ES-I3 (cell line): ENCODE results near the gene SHISA5.
"Not testable (repeated sequence)": the region's sequence is repeated elsewhere in the genome, so short reads cannot be mapped to it uniquely, and the experiment has no call there.

Experiments used
- H3K36me3 ChIP-seq: 2 replicates; pipeline ENCODE4 v1.6.1; 2013; ENCODE audit warnings: mild to moderate bottlenecking, low read length, control low read depth, moderate library complexity; ENCODE audit not compliant: insufficient read depth
- H3K4me1 ChIP-seq: 2 replicates; pipeline ENCODE4 v1.6.1; 2013; ENCODE audit warnings: mild to moderate bottlenecking, control low read depth, low read length; ENCODE audit not compliant: insufficient read depth
- H3K9ac ChIP-seq: 2 replicates; pipeline ENCODE4 v1.6.1; 2013; ENCODE audit warnings: low read depth, mild to moderate bottlenecking, low read length, moderate library complexity
- H3K9me3 ChIP-seq: 2 replicates; pipeline ENCODE4 v1.6.1; 2013; ENCODE audit warnings: mild to moderate bottlenecking, low read length, moderate library complexity; ENCODE audit not compliant: control insufficient read depth, insufficient read depth

The SHISA5 gene

DNA sequence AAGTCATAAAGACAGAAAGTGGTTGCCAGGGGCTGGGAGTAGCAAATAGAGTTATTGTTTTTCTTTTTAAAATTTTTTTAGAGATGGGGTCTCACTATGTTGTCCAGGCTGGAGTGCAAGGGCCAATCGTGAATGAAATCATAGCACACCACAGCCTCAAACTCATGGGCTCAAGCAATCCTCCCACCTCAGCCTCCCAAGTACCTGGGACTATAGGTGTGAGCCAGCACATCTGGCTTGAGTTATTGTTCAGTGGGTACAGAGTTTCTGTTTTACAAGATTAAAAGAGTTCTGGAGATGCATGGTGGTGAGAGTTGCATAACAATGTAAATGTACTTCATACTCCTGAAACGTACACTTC lies 29.0 kb upstream of the SHISA5 start:
- Histone ChIP-seq H3K4me1 (no peaks in the 10 kb centered on the region), H3K9ac (no peak overlapping the region), H3K9me3 (no peaks in the 10 kb centered on the region), H3K36me3 (no peaks in the 10 kb centered on the region; the same call in 1 of the 2 replicates)

DNA sequence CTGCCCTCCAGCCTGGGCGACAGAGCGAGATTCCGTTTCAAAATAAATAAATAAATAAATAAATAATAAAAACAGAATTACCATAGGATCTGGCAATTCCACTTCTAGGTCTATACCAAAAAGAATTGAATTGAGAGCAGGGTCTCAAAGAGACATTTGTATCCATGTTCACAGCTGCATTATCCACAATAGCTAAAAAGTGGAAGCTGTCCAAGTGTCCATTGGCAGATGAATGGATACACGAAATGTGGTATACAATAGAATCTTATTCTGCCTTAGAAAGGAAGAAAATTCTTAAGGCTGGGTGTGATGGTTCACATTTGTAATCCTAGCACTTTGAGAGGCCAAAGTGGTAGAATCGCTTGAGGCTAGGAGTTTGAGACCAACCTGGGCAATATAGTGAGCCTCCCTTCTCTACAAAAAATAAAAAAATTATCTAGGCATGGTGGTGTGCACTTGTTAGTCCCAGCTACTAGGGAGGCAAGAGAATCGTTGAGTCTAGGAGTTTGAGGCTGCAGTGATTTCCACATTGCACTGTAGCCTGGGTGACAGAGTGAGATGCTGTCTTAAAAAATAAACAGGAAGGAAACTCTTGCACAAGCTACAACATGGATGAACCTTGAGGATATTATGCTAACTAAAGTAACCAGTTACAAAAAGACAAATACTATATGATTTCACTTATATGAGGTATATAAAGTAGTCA lies 28.4 kb upstream of the SHISA5 start:
- no peaks in the 10 kb centered on the region for H3K9me3 ChIP-seq
- H3K9ac ChIP-seq: no peak overlapping the region
- H3K4me1 ChIP-seq: no peaks in the 10 kb centered on the region
- H3K36me3 ChIP-seq: peaks cover 2% of the 10 kb centered on the region; the same call in 1 of the 2 replicates

DNA sequence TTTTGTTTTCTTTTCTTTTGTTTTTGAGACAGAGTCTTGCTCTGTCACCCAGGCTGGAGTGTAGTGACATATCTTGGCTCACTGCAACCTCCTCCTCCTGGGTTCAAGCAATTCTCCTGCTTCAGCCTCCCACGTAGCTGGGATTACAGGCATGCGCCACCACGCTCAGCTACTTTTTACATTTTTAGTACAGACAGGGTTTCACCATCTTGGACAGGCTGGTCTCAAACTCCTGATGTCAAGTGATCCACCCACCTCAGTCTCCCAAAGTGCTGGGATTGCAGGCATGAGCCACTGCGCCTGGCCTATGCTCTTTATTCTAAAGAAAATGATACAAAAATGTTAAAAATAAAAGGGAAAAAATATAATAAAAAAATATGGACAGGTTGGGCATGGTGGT lies 26.7 kb upstream of the SHISA5 start:
- H3K9me3 ChIP-seq, H3K9ac ChIP-seq, H3K36me3 ChIP-seq, H3K4me1 ChIP-seq: not testable (repeated sequence)

DNA sequence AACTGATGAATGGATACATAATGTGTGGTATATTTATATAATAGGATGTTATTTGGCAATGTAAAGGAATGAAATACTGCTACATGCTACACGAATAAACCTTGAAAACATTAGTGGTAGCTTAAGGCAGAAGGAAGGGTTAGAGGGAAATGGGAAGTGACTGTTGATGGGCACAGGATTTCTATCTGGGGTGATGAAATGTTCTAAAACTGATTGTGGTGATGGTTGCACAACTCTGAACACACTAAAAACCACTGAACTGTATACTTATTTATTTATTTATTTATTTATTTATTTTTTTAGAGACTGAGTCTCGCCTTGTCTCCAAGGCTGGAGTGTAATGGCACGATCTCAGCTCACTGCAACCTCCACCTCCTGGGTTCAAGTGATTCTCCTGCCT lies 24.8 kb upstream of the SHISA5 start:
- Histone ChIP-seq H3K9me3 (no peaks in the 10 kb centered on the region), H3K9ac (no peak overlapping the region), H3K36me3 (peaks cover 5% of the 10 kb centered on the region; the same call in 1 of the 2 replicates), H3K4me1 (no peaks in the 10 kb centered on the region)

DNA sequence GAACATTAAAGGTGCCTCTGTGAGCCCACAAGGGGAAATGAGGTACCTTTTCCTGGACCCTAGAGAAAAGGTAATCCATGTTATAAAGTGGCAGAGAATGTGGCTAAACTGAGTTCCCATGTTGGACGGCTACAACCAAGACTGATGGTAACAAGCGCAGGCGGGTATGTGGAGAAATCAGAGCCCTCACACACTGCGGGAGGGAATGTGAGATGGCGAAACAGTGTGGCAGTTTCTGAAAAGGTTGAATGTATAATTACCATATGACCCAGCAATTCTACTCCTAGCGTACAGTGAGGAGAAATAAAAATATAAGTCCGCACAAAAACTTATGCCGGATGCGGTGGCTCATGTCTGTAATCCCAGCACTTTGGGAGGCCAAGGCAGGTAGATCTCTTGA lies 24.1 kb upstream of the SHISA5 start:
- Histone ChIP-seq H3K36me3 (peaks cover 5% of the 10 kb centered on the region; the same call in 1 of the 2 replicates), H3K9ac (no peak overlapping the region), H3K9me3 (no peaks in the 10 kb centered on the region), H3K4me1 (no peaks in the 10 kb centered on the region)

DNA sequence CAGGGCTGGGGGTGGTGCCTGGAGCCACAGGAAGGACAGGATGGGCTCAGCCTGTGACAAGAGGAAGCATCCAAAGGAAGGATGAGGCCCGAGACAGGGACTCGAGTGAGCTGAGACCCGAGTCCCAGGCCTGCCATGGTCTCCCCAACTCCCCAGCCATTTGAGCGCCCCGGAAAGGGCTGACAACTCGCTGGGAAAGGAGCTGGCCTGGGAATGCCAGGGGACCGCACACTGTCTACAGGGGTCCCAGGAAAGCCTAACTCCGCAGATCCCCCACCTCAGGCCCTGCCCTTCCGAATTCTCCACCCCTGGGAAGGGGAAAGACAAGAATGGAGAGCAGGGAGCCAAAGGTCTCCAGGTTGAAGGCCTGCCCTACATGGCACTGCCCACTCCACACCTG lies 21.0 kb upstream of the SHISA5 start:
- no peak overlapping the region for H3K9ac ChIP-seq
- no peaks in the 10 kb centered on the region for H3K9me3 ChIP-seq
- H3K36me3 ChIP-seq: peaks cover 5% of the 10 kb centered on the region; the same call in 1 of the 2 replicates
- H3K4me1 ChIP-seq: no peaks in the 10 kb centered on the region

DNA sequence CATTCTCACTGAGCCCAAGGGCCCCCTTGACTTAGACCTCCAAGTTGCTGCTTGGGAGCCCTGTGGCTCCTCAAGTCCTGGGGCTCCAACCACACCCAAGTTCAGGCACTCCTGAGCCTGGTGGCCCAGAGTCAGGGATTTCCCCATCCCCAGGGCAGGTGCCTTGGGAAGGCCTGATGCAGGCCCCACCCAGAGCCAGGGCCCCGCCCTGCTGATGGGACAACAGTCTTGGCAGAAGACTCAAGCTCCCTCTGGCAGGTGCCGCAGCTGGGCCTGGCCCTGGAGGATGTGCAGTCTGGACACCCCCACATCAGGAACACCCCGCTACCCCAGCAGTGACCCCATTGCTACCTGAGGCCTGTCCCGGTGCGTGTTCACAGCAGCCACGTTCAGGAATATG lies 17.7 kb upstream of the SHISA5 start:
- no peaks in the 10 kb centered on the region for H3K9me3 ChIP-seq
- no peak overlapping the region for H3K9ac ChIP-seq
- 0 out of 2 replicates have a peak, but pooled peaks cover 3% of the 10 kb centered on the region for H3K36me3 ChIP-seq
- no peaks in the 10 kb centered on the region for H3K4me1 ChIP-seq

DNA sequence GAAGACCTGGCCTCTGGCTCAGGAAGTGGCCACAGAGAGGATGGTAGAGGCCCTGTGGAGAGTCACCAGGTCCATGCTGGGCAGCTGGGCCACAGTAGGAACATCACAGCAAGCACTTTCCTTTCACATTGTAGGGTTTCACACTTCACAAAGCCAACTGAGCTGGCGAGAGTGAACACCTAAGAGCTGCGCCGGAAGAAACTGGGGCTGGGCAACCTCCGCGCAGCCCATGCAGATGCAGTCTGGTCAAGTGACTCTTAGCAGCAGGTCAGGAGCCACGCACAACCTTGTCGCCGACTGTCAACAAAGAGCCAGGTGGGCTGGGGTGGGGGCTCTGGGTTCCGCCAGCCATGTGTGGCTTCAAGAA lies 15.3 kb upstream of the SHISA5 start:
- Histone ChIP-seq H3K4me1 (no peaks in the 10 kb centered on the region), H3K36me3 (no peaks in the 10 kb centered on the region), H3K9ac (no peak overlapping the region), H3K9me3 (no peaks in the 10 kb centered on the region)

DNA sequence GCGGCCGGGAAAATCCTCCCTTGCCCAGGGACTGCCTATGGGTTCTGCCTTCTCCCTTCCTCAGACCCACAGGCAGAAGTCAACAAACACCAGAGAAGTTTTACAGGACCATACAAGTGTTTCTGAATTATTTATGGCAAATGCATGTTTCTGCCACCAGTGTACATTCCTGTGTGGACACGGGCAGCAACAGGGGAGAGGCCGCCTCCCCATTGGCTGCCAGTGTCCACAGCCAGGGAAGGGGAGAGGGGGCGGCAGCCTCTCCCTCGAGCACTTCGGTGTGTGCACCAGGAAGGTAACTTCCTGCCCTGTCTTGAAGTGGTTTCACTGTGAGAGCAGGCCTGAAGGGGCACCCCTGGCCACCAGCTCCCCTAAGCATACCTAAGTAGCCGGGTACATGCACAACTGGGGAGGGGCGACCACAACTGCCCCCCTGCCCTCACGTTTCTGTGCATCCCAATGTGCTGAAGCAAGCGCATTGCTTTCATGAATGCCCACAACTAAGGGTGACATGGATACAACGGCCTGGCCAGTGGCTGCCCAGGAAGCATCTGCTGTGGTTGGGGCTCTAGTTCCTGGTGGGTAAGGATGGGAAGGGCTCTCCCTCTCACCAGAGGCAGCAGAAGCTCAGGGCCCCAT lies 14.8 kb upstream of the SHISA5 start:
- Histone ChIP-seq H3K9ac (no peak overlapping the region), H3K9me3 (no peaks in the 10 kb centered on the region), H3K4me1 (no peaks in the 10 kb centered on the region), H3K36me3 (no peaks in the 10 kb centered on the region)

DNA sequence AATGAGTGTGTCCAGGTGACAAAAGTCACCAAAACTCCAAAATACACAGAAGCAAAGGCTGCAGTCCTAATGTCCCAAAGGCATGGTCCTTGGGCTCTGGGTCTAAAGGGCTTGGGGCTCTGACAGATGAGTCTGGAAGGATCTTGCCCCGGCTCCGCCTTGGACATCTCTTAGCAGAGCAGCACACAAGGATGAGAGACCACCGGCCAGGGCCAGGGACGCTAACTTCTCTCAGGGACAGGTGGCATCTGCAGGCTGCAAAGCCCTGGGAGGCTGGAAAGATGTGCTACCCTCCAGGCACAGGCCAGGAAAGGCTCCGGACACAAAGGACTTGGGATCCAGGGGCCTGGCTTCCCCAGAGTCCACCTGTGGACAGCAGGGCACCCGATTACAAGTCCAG lies 14.1 kb upstream of the SHISA5 start:
- H3K9me3 ChIP-seq: no peaks in the 10 kb centered on the region
- no peaks in the 10 kb centered on the region for H3K4me1 ChIP-seq
- no peaks in the 10 kb centered on the region for H3K36me3 ChIP-seq
- H3K9ac ChIP-seq: no peak overlapping the region

DNA sequence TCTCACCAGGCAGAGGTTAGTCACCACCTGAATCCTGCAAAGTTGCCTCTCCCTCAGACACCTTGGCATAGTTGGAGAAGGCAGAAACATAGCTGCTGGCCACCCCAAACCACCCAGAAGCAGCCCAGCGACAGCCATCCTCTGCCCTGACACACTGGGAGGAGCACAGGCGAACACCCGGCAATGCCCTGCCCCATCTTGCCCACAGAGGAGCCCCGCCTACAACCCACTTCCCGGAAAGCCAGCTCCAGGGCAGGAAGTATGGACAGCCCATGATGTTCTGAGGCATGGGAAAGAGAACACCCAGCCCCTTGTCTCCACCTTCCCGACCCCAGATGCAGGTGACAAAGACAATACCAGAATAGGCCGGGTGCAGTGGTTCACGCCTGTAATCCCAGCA lies 12.6 kb upstream of the SHISA5 start:
- Histone ChIP-seq H3K36me3 (no peaks in the 10 kb centered on the region), H3K4me1 (no peaks in the 10 kb centered on the region), H3K9me3 (no peaks in the 10 kb centered on the region), H3K9ac (no peak overlapping the region)

DNA sequence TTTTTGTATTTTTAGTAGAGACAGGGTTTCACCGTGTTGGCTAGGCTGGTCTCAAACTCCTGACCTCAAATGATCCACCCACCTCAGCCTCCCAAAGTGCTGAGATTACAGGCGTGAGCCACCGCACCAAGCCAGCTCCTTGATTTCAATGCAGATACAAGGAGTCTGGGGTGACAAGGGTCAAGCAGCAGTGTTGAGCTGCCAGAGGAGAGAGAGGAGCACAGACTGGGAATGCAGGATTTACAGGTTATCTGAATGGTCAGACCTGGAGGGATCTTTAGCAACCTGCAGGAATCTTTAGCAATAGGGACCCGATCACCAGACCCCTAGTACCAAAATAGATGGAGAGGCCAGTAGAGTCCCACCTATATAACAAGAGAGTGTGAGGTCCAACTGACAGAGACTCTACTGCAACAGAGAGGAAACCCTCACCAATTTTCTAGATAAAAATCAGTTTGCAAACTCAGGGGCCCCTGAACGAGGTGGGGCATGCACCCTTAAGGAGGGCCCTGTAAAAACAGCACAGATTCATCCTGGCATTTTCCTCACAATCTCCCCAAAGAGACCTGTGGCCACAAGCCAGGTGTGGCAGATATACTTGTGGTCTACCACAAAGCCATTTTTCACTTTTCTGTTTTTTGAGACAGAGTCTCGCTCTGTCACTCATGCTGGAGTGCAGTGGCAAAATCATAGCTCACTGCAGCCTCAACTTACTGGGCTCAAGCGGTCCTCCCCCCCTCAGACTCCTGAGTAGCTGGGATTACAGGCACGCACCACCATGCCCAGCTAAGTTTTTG lies 10.7 kb upstream of the SHISA5 start:
- Histone ChIP-seq H3K36me3 (no peaks in the 10 kb centered on the region), H3K9me3 (no peaks in the 10 kb centered on the region), H3K9ac (no peak overlapping the region), H3K4me1 (peaks cover 3% of the 10 kb centered on the region; the same call in 1 of the 2 replicates)

DNA sequence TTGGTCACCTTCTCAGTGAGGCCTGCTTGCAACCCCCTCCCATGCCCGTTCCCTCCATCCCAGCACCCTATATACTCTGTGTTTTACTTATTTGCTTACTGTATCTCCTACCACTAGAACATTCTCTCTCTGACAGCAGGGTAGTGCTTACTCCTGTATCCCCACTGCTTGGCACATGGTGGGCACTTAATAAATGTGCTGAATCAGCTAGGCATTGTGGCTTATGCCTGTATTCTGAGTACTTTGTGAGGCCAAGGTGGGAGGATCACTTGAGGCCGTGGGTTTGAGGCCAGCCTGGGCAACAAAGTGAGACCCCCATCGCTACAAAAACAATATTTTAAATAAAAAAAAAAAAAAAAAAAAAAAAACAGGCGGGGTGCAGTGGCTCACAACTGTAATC lies 7.6 kb upstream of the SHISA5 start:
- peaks cover 10% of the 10 kb centered on the region for H3K4me1 ChIP-seq
- no peaks in the 10 kb centered on the region for H3K9me3 ChIP-seq
- no peaks in the 10 kb centered on the region for H3K36me3 ChIP-seq
- no peak overlapping the region for H3K9ac ChIP-seq

DNA sequence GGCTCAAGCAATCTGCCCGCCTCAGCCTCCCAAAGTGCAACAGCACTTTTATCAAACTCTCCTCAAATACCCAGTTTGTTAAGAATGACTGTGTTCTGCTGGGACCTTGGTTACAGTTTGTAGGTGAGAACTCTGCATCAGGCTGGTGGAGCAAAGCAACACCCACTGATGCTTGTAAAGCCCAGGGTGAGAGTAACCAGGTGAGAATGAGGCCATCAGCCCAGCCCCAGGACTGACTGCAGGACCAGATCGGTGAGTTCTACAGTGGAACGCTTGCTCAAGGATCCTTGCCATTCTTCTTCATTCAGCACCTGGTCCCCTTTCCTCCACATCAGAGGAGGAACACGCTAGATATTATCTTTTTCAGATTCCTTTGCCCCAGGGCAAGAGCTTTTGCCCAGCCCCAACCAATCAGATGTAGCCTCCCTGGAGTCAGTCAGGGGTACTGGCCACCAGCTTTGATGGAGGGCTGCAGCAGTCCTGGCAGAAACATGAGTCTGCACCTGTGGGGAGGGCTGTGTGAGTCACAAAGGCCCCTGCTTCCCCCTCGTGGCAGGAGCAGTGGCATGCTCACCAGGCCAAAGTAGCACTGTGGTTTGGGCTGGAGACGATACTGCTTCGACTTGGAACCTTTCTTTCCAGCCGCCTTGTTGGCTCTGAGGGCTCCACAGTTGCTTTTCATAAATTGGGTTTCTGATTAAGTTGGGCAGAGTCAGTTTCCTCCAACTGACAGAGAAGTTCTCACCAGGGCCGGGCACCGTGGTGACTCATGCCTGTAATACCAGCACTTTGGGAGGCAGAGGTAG lies 3.5 kb upstream of the SHISA5 start:
- peaks cover 26% of the 10 kb centered on the region for H3K4me1 ChIP-seq
- H3K9me3 ChIP-seq: no peaks in the 10 kb centered on the region
- no peaks in the 10 kb centered on the region for H3K36me3 ChIP-seq
- H3K9ac ChIP-seq: no peak overlapping the region
